NCI-H345 treated with DMSO at 0.1 percent for 48 hours (cell line): Measurements from ENCODE around the gene FBXO44.

Experiments
- DNase-seq: peaks from one replicate; lab custom pipeline; 2025; ENCODE audit not compliant: unreplicated experiment; lab: John Stamatoyannopoulos, UW

FBXO44 gene

DNA sequence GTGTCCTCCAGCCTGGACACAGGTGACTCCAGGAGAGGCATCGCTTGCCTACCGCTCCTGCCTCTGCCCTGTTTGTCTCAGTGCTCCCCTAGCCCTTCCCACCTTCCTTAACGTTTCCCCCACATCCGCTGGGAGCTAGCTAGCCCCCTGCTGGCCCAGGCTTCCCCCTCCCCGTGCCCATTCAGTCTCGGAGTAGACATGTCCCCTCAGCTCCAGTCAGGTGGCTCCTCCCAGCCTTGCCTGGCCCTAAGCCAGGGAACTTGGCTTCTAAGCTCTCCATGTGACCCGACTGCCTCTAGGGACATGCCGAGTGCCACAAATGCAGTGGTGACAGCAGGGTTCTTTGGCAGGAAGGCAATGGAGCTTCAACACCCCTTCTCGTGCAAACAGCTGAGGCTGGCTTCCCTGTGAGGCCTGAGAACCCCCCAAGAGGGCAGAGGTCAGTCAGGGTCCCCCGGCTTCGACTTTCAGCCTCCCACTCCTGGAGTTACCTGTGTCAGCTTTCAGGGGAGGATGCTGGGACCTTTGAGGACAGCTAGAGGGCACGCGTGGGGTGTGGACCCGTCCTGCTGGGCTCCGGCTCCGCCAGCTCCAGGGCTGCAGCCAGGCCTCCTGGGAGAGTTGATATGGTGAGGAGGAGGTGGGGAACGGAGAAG is 53.1 kb downstream of the FBXO44 start:
- DNase-seq: peak; percentile 95

DNA sequence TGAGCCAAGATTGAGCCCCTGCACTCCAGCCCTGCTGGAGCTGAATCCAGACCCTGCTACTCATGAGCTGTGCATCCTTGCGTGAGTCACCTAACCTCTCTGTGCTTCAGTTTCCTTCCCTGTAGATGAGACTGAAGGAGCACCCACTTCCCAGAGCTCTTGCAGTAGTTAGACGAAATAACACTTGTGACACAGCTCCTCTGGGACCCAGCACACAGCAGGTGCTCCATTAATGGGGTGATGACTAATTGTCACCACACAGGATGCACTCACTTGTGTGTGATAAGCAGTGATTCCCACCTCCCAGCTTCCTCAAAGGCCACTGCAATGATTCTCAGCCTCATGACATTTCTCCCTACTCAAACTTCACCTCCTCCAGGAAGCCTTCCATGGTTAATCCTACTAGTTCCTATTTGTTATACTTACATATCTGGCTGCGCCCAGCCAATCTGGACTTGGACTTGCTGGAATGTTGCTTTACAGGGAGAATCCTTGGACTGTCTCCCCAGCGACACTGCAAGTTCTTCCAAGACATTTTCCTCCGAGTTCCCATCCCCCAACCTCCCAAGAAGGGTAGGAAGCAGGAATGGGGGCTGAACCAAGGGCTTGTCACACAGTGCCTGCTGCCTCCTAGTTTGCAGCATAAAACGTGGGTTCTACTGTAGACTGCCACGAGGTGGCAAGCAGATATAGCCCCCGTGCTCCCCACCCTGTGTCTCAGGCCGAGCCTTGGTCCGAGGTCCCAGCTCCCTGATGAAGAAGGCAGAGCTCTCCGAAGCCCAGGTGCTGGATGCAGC is 54.1 kb downstream of the FBXO44 start:
- DNase-seq: no peak

DNA sequence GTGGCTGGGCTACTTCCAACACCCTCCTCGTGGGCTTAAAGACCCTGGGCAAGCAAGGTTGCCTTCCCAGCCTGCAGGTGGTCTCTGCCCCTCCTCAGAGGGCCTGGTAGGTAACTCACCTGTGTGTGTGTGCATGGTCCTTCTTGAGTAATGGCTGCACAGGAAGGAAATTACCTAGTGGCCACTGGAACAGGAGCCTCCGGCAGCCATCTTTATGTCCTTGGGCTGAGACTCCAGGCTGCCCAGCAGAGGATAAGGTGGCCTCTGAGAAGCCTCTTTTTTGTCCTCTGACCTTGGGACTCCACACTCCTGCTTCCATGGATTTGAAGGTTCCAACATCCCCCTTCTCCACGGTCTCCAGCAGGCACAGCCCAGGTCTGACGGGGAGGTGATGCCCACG is 56.8 kb downstream of the FBXO44 start:
- no peak for DNase-seq

GRCh38 chr1:11712285-11712684 is 57.6 kb downstream of the FBXO44 start:
- no peak for DNase-seq
